Measurements from ENCODE around the gene PTN. TPM values are rescaled to one million over a fixed set of nuclear protein-coding genes. Genes with fewer than 3 reads are reported as not detected.

PTN gene
- total RNA-seq, 2 experiments from 2014 or later: not detected

- no peaks in the 10 kb centered on the region for H3K36me3 ChIP-seq (ENCODE audit: insufficient read depth, low read length)
- DNase-seq (ENCODE audit: low spot score): no peak
- ChIA-PET CTCF (ENCODE audit: unreplicated experiment) (no interaction called here), POLR2A (interaction anchor here (0.6 kb wide), 1 partner anchor 52 kb away, joined by 3 read pairs; no protein-coding TSS in a partner anchor)
- intact Hi-C loops (cut with micrococcal nuclease; ENCODE audit: unreplicated experiment): no loop called here
- no peaks in the 10 kb centered on the region for H3K4me1 ChIP-seq (ENCODE audit: insufficient read depth, low read length, poor library complexity, severe bottlenecking)
- TF ChIP-seq EZH2phosphoT487 (IDR thresholded peaks at IDR 0.05; ENCODE audit: borderline replicate concordance, low read depth, low read length) (no peak), CTCF (conservative IDR thresholded peaks at IDR 0.05; ENCODE audit: low read length) (no peak)
- H3K79me2 ChIP-seq (ENCODE audit: insufficient read depth, low read depth, low read length): no peaks in the 10 kb centered on the region
- no peaks in the 10 kb centered on the region for H3K9me3 ChIP-seq (ENCODE audit: low read length)
- no peak overlapping the region for H2AFZ ChIP-seq (ENCODE audit: low read length)
- H3K9me2 ChIP-seq (ENCODE audit: insufficient read depth, low read length): no peaks in the 10 kb centered on the region
- no peaks in the 10 kb centered on the region for H4K20me1 ChIP-seq (ENCODE audit: insufficient read depth, low read length)
- no peak overlapping the region for H3K4me3 ChIP-seq (ENCODE audit: low read depth, low read length, poor library complexity, severe bottlenecking)
- BruUV-seq (replicated peaks): no TSS peak
- no peak overlapping the region for H3K4me2 ChIP-seq (ENCODE audit: low read length)
- no peak overlapping the region for H3K27ac ChIP-seq (ENCODE audit: low read depth, low read length, poor library complexity, severe bottlenecking)
These were observed 98.3 kb downstream of the PTN start for GRCh38 chr7:137245186-137245585.

GRCh38 chr7:137243741-137244140 is 99.8 kb downstream of the PTN start:
- Histone ChIP-seq H3K4me2 (ENCODE audit: low read length) (no peak overlapping the region), H3K27ac (ENCODE audit: low read depth, low read length, poor library complexity, severe bottlenecking) (no peak overlapping the region), H4K20me1 (ENCODE audit: insufficient read depth, low read length) (no peaks in the 10 kb centered on the region), H3K79me2 (ENCODE audit: insufficient read depth, low read depth, low read length) (no peaks in the 10 kb centered on the region), H3K9me2 (ENCODE audit: insufficient read depth, low read length) (no peaks in the 10 kb centered on the region), H2AFZ (ENCODE audit: low read length) (no peak overlapping the region), H3K4me3 (ENCODE audit: low read depth, low read length, poor library complexity, severe bottlenecking) (no peak overlapping the region), H3K9me3 (ENCODE audit: low read length) (no peaks in the 10 kb centered on the region), H3K4me1 (ENCODE audit: insufficient read depth, low read length, poor library complexity, severe bottlenecking) (no peaks in the 10 kb centered on the region), H3K36me3 (ENCODE audit: insufficient read depth, low read length) (no peaks in the 10 kb centered on the region)
- DNase-seq (ENCODE audit: low spot score): no peak
- no TSS peak for BruUV-seq (replicated peaks)
- TF ChIP-seq CTCF (conservative IDR thresholded peaks at IDR 0.05; ENCODE audit: low read length): no peak
- no peak for TF ChIP-seq EZH2phosphoT487 (IDR thresholded peaks at IDR 0.05; ENCODE audit: borderline replicate concordance, low read depth, low read length)
- CTCF ChIA-PET (ENCODE audit: unreplicated experiment): no interaction called here
- intact Hi-C loops (cut with micrococcal nuclease; ENCODE audit: unreplicated experiment): no loop called here
- POLR2A ChIA-PET: interaction anchor here (0.7 kb wide), 1 partner anchor 92 kb away, joined by 5 read pairs; no protein-coding TSS in a partner anchor

- no TSS peak for BruUV-seq (replicated peaks)
- Histone ChIP-seq H3K27ac (ENCODE audit: low read depth, low read length, poor library complexity, severe bottlenecking) (no peak overlapping the region), H2AFZ (ENCODE audit: low read length) (no peak overlapping the region), H3K4me2 (ENCODE audit: low read length) (no peak overlapping the region), H4K20me1 (ENCODE audit: insufficient read depth, low read length) (no peaks in the 10 kb centered on the region), H3K4me3 (ENCODE audit: low read depth, low read length, poor library complexity, severe bottlenecking) (no peak overlapping the region), H3K79me2 (ENCODE audit: insufficient read depth, low read depth, low read length) (no peaks in the 10 kb centered on the region), H3K36me3 (ENCODE audit: insufficient read depth, low read length) (no peaks in the 10 kb centered on the region), H3K9me2 (ENCODE audit: insufficient read depth, low read length) (no peaks in the 10 kb centered on the region), H3K4me1 (ENCODE audit: insufficient read depth, low read length, poor library complexity, severe bottlenecking) (no peaks in the 10 kb centered on the region), H3K9me3 (ENCODE audit: low read length) (no peaks in the 10 kb centered on the region)
- no peak for TF ChIP-seq CTCF (conservative IDR thresholded peaks at IDR 0.05; ENCODE audit: low read length)
- no peak for TF ChIP-seq EZH2phosphoT487 (IDR thresholded peaks at IDR 0.05; ENCODE audit: borderline replicate concordance, low read depth, low read length)
- ChIA-PET CTCF (ENCODE audit: unreplicated experiment) (no interaction called here), POLR2A (no interaction called here)
- no peak for DNase-seq (ENCODE audit: low spot score)
- intact Hi-C loops (cut with micrococcal nuclease; ENCODE audit: unreplicated experiment): no loop called here
These were observed 100.9 kb downstream of the PTN start for GRCh38 chr7:137242616-137243015.

All from OCI-LY7 (cell line).